ENCODE data around the gene TMEM54.

The TMEM54 gene

DNA sequence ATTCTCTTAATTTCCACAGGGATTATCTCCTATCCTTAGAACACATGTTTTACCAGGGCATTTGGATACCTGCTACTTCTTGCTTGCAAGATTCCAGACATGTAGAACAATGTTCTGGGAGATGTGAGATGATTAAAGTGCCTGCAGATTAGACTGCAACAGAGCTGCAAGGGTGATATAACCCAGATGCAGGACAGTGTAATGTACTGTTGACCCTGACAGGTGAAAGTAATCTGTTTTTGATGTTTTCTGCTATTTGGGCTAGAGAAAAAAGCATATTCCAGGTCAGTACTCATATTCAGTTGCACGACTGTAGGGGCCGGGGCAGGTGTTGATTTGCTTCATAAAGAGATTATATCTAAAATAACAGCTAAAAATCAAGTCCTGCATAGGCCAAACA lies 27.1 kb upstream of the TMEM54 start:
- TF ChIP-seq GATA2 (IDR thresholded peaks at IDR 0.05; ENCODE audit: low read depth, low read length), result peak; percentile 17; the same call in 1 of the 2 replicates
- no peak for TF ChIP-seq GATA3 (IDR thresholded peaks at IDR 0.05; ENCODE audit: low read depth, low read length)

GRCh38 chr1:32927441-32927840 lies 26.3 kb upstream of the TMEM54 start:
- TF ChIP-seq GATA2 (IDR thresholded peaks at IDR 0.05; ENCODE audit: low read depth, low read length), result no peak
- no peak for TF ChIP-seq GATA3 (IDR thresholded peaks at IDR 0.05; ENCODE audit: low read depth, low read length)

DNA sequence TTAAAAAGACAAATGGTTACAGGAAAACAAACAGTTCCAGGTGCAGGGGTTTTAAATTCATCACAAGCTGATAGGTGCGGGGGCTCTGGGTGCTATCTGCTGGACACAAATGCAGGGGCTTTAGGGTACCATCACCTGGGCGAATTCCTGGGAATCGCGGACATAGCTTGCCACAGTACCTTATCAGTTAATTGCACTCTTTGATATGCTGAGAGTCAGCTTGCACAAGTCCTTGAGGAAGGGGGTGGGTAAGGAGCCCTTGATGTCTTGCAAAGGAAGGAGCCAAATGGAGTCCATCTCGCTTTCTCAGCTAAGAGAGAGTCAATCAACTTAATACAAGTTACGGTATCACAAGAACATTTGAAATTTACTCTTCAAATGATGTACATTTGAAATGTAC lies 25.4 kb upstream of the TMEM54 start:
- no peak for TF ChIP-seq GATA2 (IDR thresholded peaks at IDR 0.05; ENCODE audit: low read depth, low read length)
- no peak for TF ChIP-seq GATA3 (IDR thresholded peaks at IDR 0.05; ENCODE audit: low read depth, low read length)

DNA sequence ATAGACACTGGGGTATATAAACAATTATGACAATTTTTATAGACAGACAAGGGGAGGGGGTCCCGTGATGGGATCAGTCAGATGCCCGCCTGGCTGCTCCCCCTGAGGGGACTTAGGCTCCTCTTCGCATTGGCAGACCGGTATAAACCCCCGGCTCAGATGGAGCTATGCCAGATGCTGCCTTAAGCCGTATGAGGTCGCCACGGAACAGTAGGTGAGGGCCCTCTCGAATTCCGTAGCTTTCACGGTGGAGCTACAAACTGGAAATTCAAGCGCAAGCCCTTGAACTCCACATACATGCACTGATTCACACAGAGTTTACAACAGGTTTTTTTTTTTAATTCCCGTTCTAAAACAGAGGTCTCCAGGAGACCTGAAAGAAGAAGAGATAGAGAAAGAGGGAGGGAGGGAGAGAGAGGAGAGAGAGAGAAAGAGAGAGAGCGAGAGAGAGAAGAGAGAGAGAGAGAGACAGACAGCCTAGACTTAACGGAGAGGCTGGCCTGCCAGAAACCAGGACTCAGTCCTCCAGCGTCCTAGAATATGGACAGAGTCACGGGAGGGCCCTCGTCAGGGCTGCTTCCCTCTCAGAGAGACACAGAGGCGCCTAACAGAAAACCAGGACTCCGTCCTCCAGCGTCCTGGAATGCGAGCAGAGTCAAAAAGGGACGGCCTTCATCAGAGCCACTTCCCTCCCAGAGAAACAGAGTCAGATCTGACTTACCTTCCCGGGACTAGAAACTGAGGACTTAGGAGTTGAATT lies 24.4 kb upstream of the TMEM54 start:
- TF ChIP-seq GATA3 (IDR thresholded peaks at IDR 0.05; ENCODE audit: low read depth, low read length), result no peak
- no peak for TF ChIP-seq GATA2 (IDR thresholded peaks at IDR 0.05; ENCODE audit: low read depth, low read length)

- no peak for TF ChIP-seq GATA3 (IDR thresholded peaks at IDR 0.05; ENCODE audit: low read depth, low read length)
- no peak for TF ChIP-seq GATA2 (IDR thresholded peaks at IDR 0.05; ENCODE audit: low read depth, low read length)
Measured at GRCh38 chr1:32924881-32925344, 23.7 kb upstream of the TMEM54 start.

DNA sequence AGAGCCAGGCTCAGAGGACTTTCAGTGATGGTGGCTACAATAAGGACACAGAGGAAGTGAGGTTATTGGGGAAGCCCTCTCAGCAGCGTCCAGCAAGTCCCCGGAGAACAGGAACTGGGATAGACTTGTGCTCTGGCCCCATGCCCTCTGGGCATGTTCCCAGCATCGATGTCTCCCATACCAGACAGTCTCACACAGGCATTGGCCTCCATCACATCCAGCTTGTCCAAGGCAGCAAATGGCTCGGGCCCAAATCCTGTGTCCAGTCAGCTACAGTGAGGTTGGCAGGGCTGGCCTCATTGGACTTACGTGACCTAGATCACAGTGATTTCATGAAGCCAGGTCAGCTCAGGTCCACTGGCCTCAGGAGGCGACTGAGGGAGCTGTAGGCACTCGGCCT lies 19.6 kb upstream of the TMEM54 start:
- TF ChIP-seq GATA2 (IDR thresholded peaks at IDR 0.05; ENCODE audit: low read depth, low read length) (no peak), GATA3 (IDR thresholded peaks at IDR 0.05; ENCODE audit: low read depth, low read length) (no peak)

GRCh38 chr1:32919811-32920733 lies 18.9 kb upstream of the TMEM54 start:
- TF ChIP-seq GATA3 (IDR thresholded peaks at IDR 0.05; ENCODE audit: low read depth, low read length), result no peak
- no peak for TF ChIP-seq GATA2 (IDR thresholded peaks at IDR 0.05; ENCODE audit: low read depth, low read length)

DNA sequence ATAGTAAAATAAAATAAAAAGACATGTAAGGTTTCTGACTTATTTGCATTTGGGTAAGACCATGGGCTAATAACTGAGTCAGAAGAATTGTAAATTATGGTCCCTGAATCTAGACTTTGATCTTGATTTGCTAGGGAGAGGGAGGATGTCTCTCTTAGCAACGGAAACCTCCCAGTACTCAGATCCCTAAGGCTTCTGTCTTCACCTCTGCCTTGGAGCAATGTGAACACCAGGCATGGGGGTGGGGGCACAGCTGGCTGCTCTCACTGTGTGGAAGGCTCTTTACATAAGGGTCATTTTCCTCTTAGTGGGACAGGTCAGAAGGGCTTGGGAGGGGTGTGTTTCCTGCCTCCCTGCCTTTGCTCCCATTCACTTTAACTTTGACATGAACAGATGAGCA lies 17.0 kb upstream of the TMEM54 start:
- no peak for TF ChIP-seq GATA2 (IDR thresholded peaks at IDR 0.05; ENCODE audit: low read depth, low read length)
- TF ChIP-seq GATA3 (IDR thresholded peaks at IDR 0.05; ENCODE audit: low read depth, low read length), result no peak

DNA sequence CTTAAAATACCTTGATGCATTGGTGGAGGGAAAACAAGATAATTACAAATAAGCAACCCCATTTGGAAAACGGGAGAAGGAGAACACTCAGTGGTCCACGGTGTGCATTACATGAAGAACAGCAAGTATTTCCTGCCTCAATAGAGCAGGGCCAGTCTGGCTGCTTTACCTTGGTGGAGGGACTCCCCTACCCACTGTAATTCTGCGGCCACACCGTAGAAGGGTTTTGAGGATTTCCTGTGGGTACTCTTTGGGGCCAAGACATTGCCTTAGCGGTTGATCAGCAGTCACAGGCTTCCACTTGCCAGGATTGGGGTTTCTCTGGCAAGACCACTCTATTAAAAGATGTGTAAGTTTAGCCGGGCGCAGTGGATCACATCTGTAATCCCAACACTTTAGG lies 16.3 kb upstream of the TMEM54 start:
- TF ChIP-seq GATA2 (IDR thresholded peaks at IDR 0.05; ENCODE audit: low read depth, low read length) (no peak), GATA3 (IDR thresholded peaks at IDR 0.05; ENCODE audit: low read depth, low read length) (no peak)

- TF ChIP-seq GATA2 (IDR thresholded peaks at IDR 0.05; ENCODE audit: low read depth, low read length) (no peak), GATA3 (IDR thresholded peaks at IDR 0.05; ENCODE audit: low read depth, low read length) (no peak)
Measured at GRCh38 chr1:32915766-32916706, 14.8 kb upstream of the TMEM54 start.

GRCh38 chr1:32910319-32910718 lies 9.1 kb upstream of the TMEM54 start:
- TF ChIP-seq GATA2 (IDR thresholded peaks at IDR 0.05; ENCODE audit: low read depth, low read length), result no peak
- no peak for TF ChIP-seq GATA3 (IDR thresholded peaks at IDR 0.05; ENCODE audit: low read depth, low read length)

- TF ChIP-seq GATA3 (IDR thresholded peaks at IDR 0.05; ENCODE audit: low read depth, low read length), result no peak
- no peak for TF ChIP-seq GATA2 (IDR thresholded peaks at IDR 0.05; ENCODE audit: low read depth, low read length)
Measured at GRCh38 chr1:32907435-32907834, 6.2 kb upstream of the TMEM54 start.

- TF ChIP-seq GATA2 (IDR thresholded peaks at IDR 0.05; ENCODE audit: low read depth, low read length) (no peak), GATA3 (IDR thresholded peaks at IDR 0.05; ENCODE audit: low read depth, low read length) (no peak)
Measured at GRCh38 chr1:32906654-32907053, 5.5 kb upstream of the TMEM54 start.

- TF ChIP-seq GATA3 (IDR thresholded peaks at IDR 0.05; ENCODE audit: low read depth, low read length) (no peak), GATA2 (IDR thresholded peaks at IDR 0.05; ENCODE audit: low read depth, low read length) (no peak)
Measured at GRCh38 chr1:32904797-32905196, 3.6 kb upstream of the TMEM54 start.

Data from SH-SY5Y (cell line).